WTC11 (cell line): ENCODE measurements around the gene ENG. TPM values are rescaled to one million over a fixed set of nuclear protein-coding genes. Genes with fewer than 3 reads are reported as not detected.

ENCODE experiments used
- ATAC-seq: fragments of 200-7000 bp; cut with Tn5 transposase; 2 replicates; pipeline ENCODE4 v1.10.0; 2021; ENCODE audit warnings: mild to moderate bottlenecking, moderate library complexity
- CTCF ChIA-PET: fragments of 300-600 bp; sonication (Branson Sonifier 250); formaldehyde crosslinking; loops from one replicate; lab custom pipeline; 2021; ENCODE audit warnings: antibody characterized with exemption; lab: Charles Lee
- POLR2A ChIA-PET: fragments of 350-600 bp; sonication (Branson Sonifier 250); formaldehyde crosslinking; loops from one replicate; lab custom pipeline; 2021; ENCODE audit warnings: antibody characterized with exemption; lab: Charles Lee
- DNase-seq: peaks from one replicate; pipeline ENCODE4 v3.0.0; 2021; ENCODE audit warnings: low spot score
- H3K27ac Mint-ChIP-seq: 2 replicates; pipeline ENCODE4 v1.8.0; 2021; ENCODE audit warnings: mixed read lengths
- H3K27me3 Mint-ChIP-seq: 2 replicates; pipeline ENCODE4 v1.8.0; 2021; ENCODE audit warnings: low read depth, mild to moderate bottlenecking, moderate library complexity, mixed read lengths
- H3K36me3 Mint-ChIP-seq: 2 replicates; pipeline ENCODE4 v1.8.0; 2021; ENCODE audit warnings: mixed read lengths
- H3K4me1 Mint-ChIP-seq: 2 replicates; pipeline ENCODE4 v1.8.0; 2022; ENCODE audit warnings: mixed read lengths
- H3K4me3 Mint-ChIP-seq: 2 replicates; pipeline ENCODE4 v1.8.0; 2021; ENCODE audit warnings: mild to moderate bottlenecking, moderate library complexity, mixed read lengths
- H3K9me3 Mint-ChIP-seq: 2 replicates; pipeline ENCODE4 v1.8.0; 2021; ENCODE audit warnings: mixed read lengths
- ARID4B ChIP-seq: sonication (generic); formaldehyde crosslinking; IDR thresholded peaks from 2 replicates; pipeline ENCODE4 v1.8.0; 2023; ENCODE audit warnings: missing genetic modification reagents, mild to moderate bottlenecking, borderline replicate concordance
- ELF4 ChIP-seq: sonication (generic); formaldehyde crosslinking; IDR thresholded peaks from 2 replicates; pipeline ENCODE4 v1.8.1; 2022; ENCODE audit warnings: low read depth, mild to moderate bottlenecking, moderate library complexity, missing genetic modification reagents
- ETV6 ChIP-seq: sonication (generic); formaldehyde crosslinking; IDR thresholded peaks from 2 replicates; pipeline ENCODE4 v1.8.1; 2022; ENCODE audit warnings: mild to moderate bottlenecking, missing genetic modification reagents
- NFATC4 ChIP-seq: fragments of 250-450 bp; sonication (Bioruptor Pico); IDR thresholded peaks from 2 replicates; pipeline ENCODE4 v1.9.0; 2021; ENCODE audit warnings: mild to moderate bottlenecking
- NFYB ChIP-seq: sonication (generic); formaldehyde crosslinking; conservative IDR thresholded peaks from 2 replicates; pipeline ENCODE4 v1.8.0; 2022; ENCODE audit warnings: low read depth, missing genetic modification reagents
- NR2C2 ChIP-seq: sonication (generic); formaldehyde crosslinking; IDR thresholded peaks from 2 replicates; pipeline ENCODE4 v1.8.0; 2022; ENCODE audit warnings: mild to moderate bottlenecking, missing genetic modification reagents
- NR3C1 ChIP-seq: sonication (generic); formaldehyde crosslinking; conservative IDR thresholded peaks from 2 replicates; pipeline ENCODE4 v1.8.1; 2023; ENCODE audit warnings: low read depth, mild to moderate bottlenecking, missing genetic modification reagents
- RORB ChIP-seq: fragments of 250-450 bp; sonication (Bioruptor Pico); IDR thresholded peaks from 2 replicates; pipeline ENCODE4 v1.9.0; 2021; ENCODE audit warnings: mild to moderate bottlenecking
- ZMAT4 ChIP-seq: fragments of 250-450 bp; sonication (Bioruptor Pico); IDR thresholded peaks from 2 replicates; pipeline ENCODE4 v1.9.0; 2021; ENCODE audit warnings: mild to moderate bottlenecking
- ZNF219 ChIP-seq: sonication (generic); formaldehyde crosslinking; IDR thresholded peaks from 2 replicates; pipeline ENCODE4 v1.8.0; 2023; ENCODE audit warnings: missing genetic modification reagents, mild to moderate bottlenecking, borderline replicate concordance
- ZNF423 ChIP-seq: fragments of 250-450 bp; sonication (Bioruptor Pico); IDR thresholded peaks from 2 replicates; pipeline ENCODE4 v2.1.2; 2022; ENCODE audit warnings: mild to moderate bottlenecking, moderate library complexity
- ZNF532 ChIP-seq: fragments of 250-450 bp; sonication (Bioruptor Pico); IDR thresholded peaks from 2 replicates; pipeline ENCODE4 v1.9.0; 2021; ENCODE audit warnings: mild to moderate bottlenecking, borderline replicate concordance
- total RNA-seq: library from RNA; stranded (reverse); gene quantifications from 3 replicates; pipeline ENCODE4 v1.2.3, GENCODE V29; 2021
- TF ChIP-seq, protein P1 (sequence below): sonication (generic); formaldehyde crosslinking; IDR thresholded peaks from 2 replicates; pipeline ENCODE4 v1.8.1; 2023; ENCODE audit warnings: mild to moderate bottlenecking, missing genetic modification reagents
- TF ChIP-seq, protein P2 (sequence below): sonication (generic); formaldehyde crosslinking; IDR thresholded peaks from 2 replicates; pipeline ENCODE4 v1.8.0; 2022; ENCODE audit warnings: mild to moderate bottlenecking, missing genetic modification reagents
- TF ChIP-seq, protein P3 (sequence below): fragments of 250-450 bp; sonication (Bioruptor Pico); IDR thresholded peaks from 2 replicates; pipeline ENCODE4 v2.1.2; 2022; ENCODE audit warnings: mild to moderate bottlenecking, moderate library complexity

Gene ENG
- total RNA-seq, 1 experiment from 2014 or later: 4.4 TPM

DNA sequence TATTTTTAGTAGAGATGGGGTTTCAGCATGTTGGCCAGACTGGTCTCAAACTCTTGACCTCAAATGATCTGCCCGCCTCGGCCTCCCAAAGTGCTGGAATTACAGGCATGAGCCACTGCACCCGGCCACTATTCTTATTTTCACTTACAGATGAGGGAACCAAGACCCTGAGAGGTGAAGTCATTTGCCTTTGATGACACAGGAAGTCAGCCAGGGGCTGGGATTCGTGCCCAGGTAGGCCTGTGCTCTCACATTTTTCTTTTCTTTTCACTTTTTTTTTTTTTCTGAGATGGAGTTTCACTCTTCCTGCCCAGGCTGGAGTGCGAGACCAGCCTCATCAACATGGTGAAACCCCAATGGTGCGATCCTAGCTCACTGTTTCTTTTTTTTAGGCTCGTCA, 22.2 kb downstream of the ENG start:
- no peak for ATAC-seq
- H3K27ac Mint-ChIP-seq: peak overlapping the region; percentile 97
- TF ChIP-seq, protein P1, sequence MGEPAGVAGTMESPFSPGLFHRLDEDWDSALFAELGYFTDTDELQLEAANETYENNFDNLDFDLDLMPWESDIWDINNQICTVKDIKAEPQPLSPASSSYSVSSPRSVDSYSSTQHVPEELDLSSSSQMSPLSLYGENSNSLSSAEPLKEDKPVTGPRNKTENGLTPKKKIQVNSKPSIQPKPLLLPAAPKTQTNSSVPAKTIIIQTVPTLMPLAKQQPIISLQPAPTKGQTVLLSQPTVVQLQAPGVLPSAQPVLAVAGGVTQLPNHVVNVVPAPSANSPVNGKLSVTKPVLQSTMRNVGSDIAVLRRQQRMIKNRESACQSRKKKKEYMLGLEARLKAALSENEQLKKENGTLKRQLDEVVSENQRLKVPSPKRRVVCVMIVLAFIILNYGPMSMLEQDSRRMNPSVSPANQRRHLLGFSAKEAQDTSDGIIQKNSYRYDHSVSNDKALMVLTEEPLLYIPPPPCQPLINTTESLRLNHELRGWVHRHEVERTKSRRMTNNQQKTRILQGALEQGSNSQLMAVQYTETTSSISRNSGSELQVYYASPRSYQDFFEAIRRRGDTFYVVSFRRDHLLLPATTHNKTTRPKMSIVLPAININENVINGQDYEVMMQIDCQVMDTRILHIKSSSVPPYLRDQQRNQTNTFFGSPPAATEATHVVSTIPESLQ (CRISPR knock-in tag): no peak
- no peak for TF ChIP-seq NFYB (CRISPR knock-in tag)
- TF ChIP-seq, protein P2, sequence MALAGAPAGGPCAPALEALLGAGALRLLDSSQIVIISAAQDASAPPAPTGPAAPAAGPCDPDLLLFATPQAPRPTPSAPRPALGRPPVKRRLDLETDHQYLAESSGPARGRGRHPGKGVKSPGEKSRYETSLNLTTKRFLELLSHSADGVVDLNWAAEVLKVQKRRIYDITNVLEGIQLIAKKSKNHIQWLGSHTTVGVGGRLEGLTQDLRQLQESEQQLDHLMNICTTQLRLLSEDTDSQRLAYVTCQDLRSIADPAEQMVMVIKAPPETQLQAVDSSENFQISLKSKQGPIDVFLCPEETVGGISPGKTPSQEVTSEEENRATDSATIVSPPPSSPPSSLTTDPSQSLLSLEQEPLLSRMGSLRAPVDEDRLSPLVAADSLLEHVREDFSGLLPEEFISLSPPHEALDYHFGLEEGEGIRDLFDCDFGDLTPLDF (CRISPR knock-in tag): no peak
- TF ChIP-seq ELF4 (CRISPR knock-in tag): no peak
- TF ChIP-seq ZNF423 (CRISPR knock-in tag): no peak
- TF ChIP-seq NFATC4 (CRISPR knock-in tag): no peak
- no peak for TF ChIP-seq ZNF532 (CRISPR knock-in tag)
- TF ChIP-seq, protein P3, sequence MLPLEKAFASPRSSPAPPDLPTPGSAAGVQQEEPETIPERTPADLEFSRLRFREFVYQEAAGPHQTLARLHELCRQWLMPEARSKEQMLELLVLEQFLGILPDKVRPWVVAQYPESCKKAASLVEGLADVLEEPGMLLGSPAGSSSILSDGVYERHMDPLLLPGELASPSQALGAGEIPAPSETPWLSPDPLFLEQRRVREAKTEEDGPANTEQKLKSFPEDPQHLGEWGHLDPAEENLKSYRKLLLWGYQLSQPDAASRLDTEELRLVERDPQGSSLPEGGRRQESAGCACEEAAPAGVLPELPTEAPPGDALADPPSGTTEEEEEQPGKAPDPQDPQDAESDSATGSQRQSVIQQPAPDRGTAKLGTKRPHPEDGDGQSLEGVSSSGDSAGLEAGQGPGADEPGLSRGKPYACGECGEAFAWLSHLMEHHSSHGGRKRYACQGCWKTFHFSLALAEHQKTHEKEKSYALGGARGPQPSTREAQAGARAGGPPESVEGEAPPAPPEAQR (CRISPR knock-in tag): no peak
- no peak for TF ChIP-seq ETV6 (CRISPR knock-in tag)
- TF ChIP-seq ZMAT4 (CRISPR knock-in tag): no peak
- no peak for TF ChIP-seq RORB
- no peak for TF ChIP-seq ZNF219 (CRISPR knock-in tag)
- ChIA-PET CTCF (interaction anchor here (1.9 kb wide), 1 partner anchor 37 kb away, joined by 7 read pairs; no protein-coding TSS in a partner anchor), POLR2A (interaction anchor here (0.6 kb wide), 1 partner anchor 16 kb away, joined by 4 read pairs; no protein-coding TSS in a partner anchor)
- no peak overlapping the region for H3K4me3 Mint-ChIP-seq
- peaks cover 4% of the 10 kb centered on the region; the same call in 1 of the 2 replicates for H3K36me3 Mint-ChIP-seq
- H3K9me3 Mint-ChIP-seq: no peaks in the 10 kb centered on the region
- H3K4me1 Mint-ChIP-seq: peaks cover 14% of the 10 kb centered on the region
- DNase-seq: no peak
- peaks cover 6% of the 10 kb centered on the region for H3K27me3 Mint-ChIP-seq

GRCh38 chr9:127829205-127829906, 25.1 kb downstream of the ENG start:
- Mint-ChIP-seq H3K27ac (no peak overlapping the region), H3K27me3 (peaks cover 23% of the 10 kb centered on the region), H3K4me3 (peak overlapping the region; percentile 62; the same call in 1 of the 2 replicates), H3K36me3 (peaks cover 4% of the 10 kb centered on the region; the same call in 1 of the 2 replicates), H3K4me1 (peaks cover 36% of the 10 kb centered on the region), H3K9me3 (no peaks in the 10 kb centered on the region)
- POLR2A ChIA-PET: interaction anchor here (0.7 kb wide), 1 partner anchor 13 kb away, joined by 3 read pairs; no protein-coding TSS in a partner anchor
- DNase-seq (no peak), ATAC-seq (no peak)
- CTCF ChIA-PET: interaction anchor here (0.6 to 6.6 kb wide), 4 partner anchors 28 to 95 kb away, joined by 3 to 115 read pairs (median 4); partner anchors contain the start of gene TOR2A
- TF ChIP-seq, protein P1 (CRISPR knock-in tag): no peak
- TF ChIP-seq NR2C2 (no peak), ELF4 (CRISPR knock-in tag) (no peak), NR3C1 (no peak), ARID4B (no peak)
- TF ChIP-seq, protein P2 (CRISPR knock-in tag): no peak
